Ascending aorta (tissue), 2 donors: ENCODE measurements around the gene TMEM191B. TPM values are rescaled to one million over a fixed set of nuclear protein-coding genes. Genes with fewer than 3 reads are reported as not detected.
"Not testable (repeated sequence)": the region's sequence is repeated elsewhere in the genome, so short reads cannot be mapped to it uniquely, and the experiment has no call there.

ENCODE experiments used
- DNase-seq, 2 donors: peaks; one replicate each; pipeline ENCODE4 v3.0.0-alpha.2; 2019; ENCODE audit warnings: low spot score in 2 of 2
- H3K27ac ChIP-seq, 2 donors: fragments of 200-600 bp; sonication (generic); one replicate each; pipeline ENCODE4 v1.5.1; 2016 to 2017; ENCODE audit warnings: mild to moderate bottlenecking in 1 of 2
- H3K27me3 ChIP-seq: fragments of 200-600 bp; sonication (generic); one replicate; pipeline ENCODE4 v1.5.1; 2017
- H3K36me3 ChIP-seq, 2 donors: fragments of 200-600 bp; sonication (generic); one replicate each; pipeline ENCODE4 v1.5.1; 2016
- H3K4me1 ChIP-seq, 2 donors: fragments of 200-600 bp; sonication (generic); one replicate each; pipeline ENCODE4 v1.5.1; 2016 to 2017; ENCODE audit warnings: mild to moderate bottlenecking in 1 of 2
- H3K4me3 ChIP-seq, 2 donors: fragments of 200-600 bp; sonication (generic); one replicate each; pipeline ENCODE4 v1.5.1; 2016 to 2017; ENCODE audit warnings: mild to moderate bottlenecking in 1 of 2
- H3K9me3 ChIP-seq, 2 donors: fragments of 200-600 bp; sonication (generic); one replicate each; pipeline ENCODE4 v1.5.1; 2016
- intact Hi-C: fragments of 100-400 bp; cut with DNase I; formaldehyde crosslinking; loops from one replicate; pipeline ENCODE4 v1.15.1; 2023
- total RNA-seq: library from RNA; depleted of rRNA; stranded (reverse); fragments of >200 nt; gene quantifications from one replicate; pipeline ENCODE4 v1.1.0, GENCODE V29; 2016

Gene TMEM191B
- not detected for total RNA-seq

GRCh38 chr22:18527752-18528596, at the start of gene TMEM191B:
TSS of gene TMEM191B (plus strand) at chr22:18527802. CDS start at chr22:18527981, 179 bp downstream.
- H3K36me3 ChIP-seq, H3K4me1 ChIP-seq, DNase-seq, H3K9me3 ChIP-seq, H3K27me3 ChIP-seq, intact Hi-C loops: not testable (repeated sequence)
- peak within 1 kb of the TSS in 1 of 2 donors; percentile 57 for H3K4me3 ChIP-seq
- H3K27ac ChIP-seq, result peak within 1 kb of the TSS in 1 of 2 donors; percentile 48

- DNase-seq, H3K4me3 ChIP-seq, H3K4me1 ChIP-seq, H3K36me3 ChIP-seq, H3K9me3 ChIP-seq, intact Hi-C loops, H3K27me3 ChIP-seq, H3K27ac ChIP-seq: not testable (repeated sequence)
Measured at GRCh38 chr22:18496227-18496626, 31.4 kb upstream of the TMEM191B start.

GRCh38 chr22:18511327-18511726, 16.3 kb upstream of the TMEM191B start:
- H3K4me1 ChIP-seq, H3K4me3 ChIP-seq, DNase-seq, H3K36me3 ChIP-seq, H3K9me3 ChIP-seq, intact Hi-C loops, H3K27ac ChIP-seq, H3K27me3 ChIP-seq: not testable (repeated sequence)

- H3K4me3 ChIP-seq, intact Hi-C loops, H3K36me3 ChIP-seq, H3K27me3 ChIP-seq, H3K27ac ChIP-seq, H3K4me1 ChIP-seq, H3K9me3 ChIP-seq: not testable (repeated sequence)
- DNase-seq, result peak in 1 of 2 donors; percentile 58
Measured at GRCh38 chr22:18512378-18512777, 15.2 kb upstream of the TMEM191B start.

- H3K27ac ChIP-seq, H3K4me1 ChIP-seq, H3K4me3 ChIP-seq, H3K27me3 ChIP-seq, intact Hi-C loops, H3K36me3 ChIP-seq, H3K9me3 ChIP-seq: not testable (repeated sequence)
- DNase-seq, result peak in 1 of 2 donors; percentile 12
Measured at GRCh38 chr22:18513454-18513853, 14.1 kb upstream of the TMEM191B start.

GRCh38 chr22:18518061-18518460, 9.5 kb upstream of the TMEM191B start, which contains the start of gene GGTLC3:
TSS of gene GGTLC3 (minus strand) at chr22:18518161. CDS start at chr22:18517897, 264 bp downstream.
- H3K36me3 ChIP-seq, intact Hi-C loops, DNase-seq: not testable (repeated sequence)

GRCh38 chr22:18522762-18523161, 4.8 kb upstream of the TMEM191B start:
- intact Hi-C loops, H3K27ac ChIP-seq, H3K36me3 ChIP-seq, H3K27me3 ChIP-seq, H3K4me1 ChIP-seq, H3K9me3 ChIP-seq, DNase-seq, H3K4me3 ChIP-seq: not testable (repeated sequence)

More at GRCh38 chr22:18518061-18518460, 9.5 kb upstream of the TMEM191B start, which contains the start of gene GGTLC3:
- not testable (repeated sequence) for H3K27ac ChIP-seq, H3K4me1 ChIP-seq, H3K27me3 ChIP-seq, H3K4me3 ChIP-seq, H3K9me3 ChIP-seq

GRCh38 chr22:18523328-18523727, 4.3 kb upstream of the TMEM191B start:
- H3K4me3 ChIP-seq, H3K27me3 ChIP-seq, H3K4me1 ChIP-seq, H3K9me3 ChIP-seq, H3K27ac ChIP-seq, DNase-seq, H3K36me3 ChIP-seq, intact Hi-C loops: not testable (repeated sequence)

- H3K27me3 ChIP-seq, H3K36me3 ChIP-seq, H3K9me3 ChIP-seq, intact Hi-C loops, H3K4me1 ChIP-seq: not testable (repeated sequence)
- Histone ChIP-seq H3K27ac (peak overlapping the region in 1 of 2 donors; percentile 48), H3K4me3 (peak overlapping the region in 1 of 2 donors; percentile 57)
- peak; percentile 57 to 77 for DNase-seq
Measured at GRCh38 chr22:18528597-18529415, 1.2 kb downstream of the TMEM191B start.

- H3K4me1 ChIP-seq, H3K9me3 ChIP-seq, DNase-seq, H3K4me3 ChIP-seq, intact Hi-C loops, H3K27me3 ChIP-seq, H3K36me3 ChIP-seq, H3K27ac ChIP-seq: not testable (repeated sequence)
Measured at GRCh38 chr22:18529416-18530145, 2.0 kb downstream of the TMEM191B start.

GRCh38 chr22:18533633-18534032, 6.0 kb downstream of the TMEM191B start:
- H3K27ac ChIP-seq, H3K4me3 ChIP-seq, H3K4me1 ChIP-seq, H3K27me3 ChIP-seq, intact Hi-C loops, DNase-seq, H3K36me3 ChIP-seq, H3K9me3 ChIP-seq: not testable (repeated sequence)

- H3K27me3 ChIP-seq, H3K4me3 ChIP-seq, H3K36me3 ChIP-seq, DNase-seq, H3K4me1 ChIP-seq, H3K27ac ChIP-seq, H3K9me3 ChIP-seq, intact Hi-C loops: not testable (repeated sequence)
Measured at GRCh38 chr22:18534315-18534714, 6.7 kb downstream of the TMEM191B start.

GRCh38 chr22:18539994-18540393, 12.4 kb downstream of the TMEM191B start:
- DNase-seq, H3K4me1 ChIP-seq, H3K9me3 ChIP-seq, H3K4me3 ChIP-seq, H3K27me3 ChIP-seq, H3K27ac ChIP-seq, H3K36me3 ChIP-seq, intact Hi-C loops: not testable (repeated sequence)
